ENCODE measurements around the gene PHACTR4.

- TF ChIP-seq CTCF (conservative IDR thresholded peaks at IDR 0.05; ENCODE audit: low read depth, low read length) (no peak), CHD1 (IDR thresholded peaks at IDR 0.05; ENCODE audit: low read depth, low read length) (no peak), RFX5 (IDR thresholded peaks at IDR 0.05; ENCODE audit: low read depth, low read length) (no peak), POLR2A (IDR thresholded peaks at IDR 0.05; ENCODE audit: low read depth, low read length) (no peak), ELK1 (IDR thresholded peaks at IDR 0.05; ENCODE audit: borderline replicate concordance, low read depth, low read length) (no peak)
Measured at GRCh38 chr1:28545246-28545628, 175.7 kb downstream of the PHACTR4 start.
